Neural progenitor cell (in vitro differentiated cells): ENCODE data around the gene BORCS8.

Experiments
- CTCF ChIP-seq: fragments of 200-600 bp; sonication (generic); IDR thresholded peaks from 2 replicates; pipeline ENCODE4 v1.5.1; 2017; ENCODE audit warnings: antibody characterized with exemption, mild to moderate bottlenecking
- EZH2phosphoT487 ChIP-seq: fragments of 200-600 bp; sonication (generic); IDR thresholded peaks from 2 replicates; pipeline ENCODE4 v1.6.1; 2017; ENCODE audit warnings: antibody characterized with exemption

- no peak for TF ChIP-seq CTCF
- no peak for TF ChIP-seq EZH2phosphoT487
Observed at GRCh38 chr19:19142347-19142746, 49.6 kb downstream of the BORCS8 start.
